ENCODE results near the gene URGCP. TPM values are rescaled to one million over a fixed set of nuclear protein-coding genes. Genes with fewer than 3 reads are reported as not detected.

Gene URGCP
- total and polyA plus RNA-seq, 2 experiments from 2014 or later, result 28.3 to 40.2 TPM

- Histone ChIP-seq H3K27me3 (no peaks in the 10 kb centered on the region), H3K36me3 (peaks cover 5% of the 10 kb centered on the region), H3K9me3 (ENCODE audit: low read depth) (no peaks in the 10 kb centered on the region), H3K4me3 (no peak overlapping the region), H3K4me1 (ENCODE audit: low read depth) (peaks cover 10% of the 10 kb centered on the region), H3K27ac (no peak overlapping the region)
- no peak for TF ChIP-seq CTCF (IDR thresholded peaks at IDR 0.05; ENCODE audit: low read depth, low read length)
- no peak for DNase-seq (ENCODE audit: low read depth in 1 of 2, low spot score in 1 of 2)
Observed at GRCh38 chr7:43865277-43865676, 41.1 kb downstream of the URGCP start.

- no peak overlapping the region for H3K4me3 ChIP-seq
- H3K36me3 ChIP-seq, result peaks cover 5% of the 10 kb centered on the region
- no peak overlapping the region for H3K27ac ChIP-seq
- no peak for DNase-seq (ENCODE audit: low read depth in 1 of 2, low spot score in 1 of 2)
- TF ChIP-seq CTCF (IDR thresholded peaks at IDR 0.05; ENCODE audit: low read depth, low read length), result no peak
- peaks cover 5% of the 10 kb centered on the region for H3K4me1 ChIP-seq (ENCODE audit: low read depth)
- no peaks in the 10 kb centered on the region for H3K9me3 ChIP-seq (ENCODE audit: low read depth)
- H3K27me3 ChIP-seq, result no peaks in the 10 kb centered on the region
Observed at GRCh38 chr7:43864126-43864525, 42.3 kb downstream of the URGCP start.

- H3K36me3 ChIP-seq, result no peaks in the 10 kb centered on the region
- no peak overlapping the region for H3K4me3 ChIP-seq
- no peak for TF ChIP-seq CTCF (IDR thresholded peaks at IDR 0.05; ENCODE audit: low read depth, low read length)
- no peak for DNase-seq (ENCODE audit: low read depth in 1 of 2, low spot score in 1 of 2)
- no peaks in the 10 kb centered on the region for H3K9me3 ChIP-seq (ENCODE audit: low read depth)
- no peaks in the 10 kb centered on the region for H3K4me1 ChIP-seq (ENCODE audit: low read depth)
- H3K27ac ChIP-seq, result no peak overlapping the region
- H3K27me3 ChIP-seq, result no peaks in the 10 kb centered on the region
Observed at GRCh38 chr7:43856996-43857395, 49.4 kb downstream of the URGCP start.

- TF ChIP-seq CTCF (IDR thresholded peaks at IDR 0.05; ENCODE audit: low read depth, low read length), result no peak
- no peak for DNase-seq (ENCODE audit: low read depth in 1 of 2, low spot score in 1 of 2)
- H3K4me1 ChIP-seq (ENCODE audit: low read depth), result no peaks in the 10 kb centered on the region
- no peak overlapping the region for H3K27ac ChIP-seq
- H3K27me3 ChIP-seq, result no peaks in the 10 kb centered on the region
- H3K4me3 ChIP-seq, result no peak overlapping the region
- H3K9me3 ChIP-seq (ENCODE audit: low read depth), result no peaks in the 10 kb centered on the region
- no peaks in the 10 kb centered on the region for H3K36me3 ChIP-seq
Observed at GRCh38 chr7:43856316-43856715, 50.1 kb downstream of the URGCP start.

GRCh38 chr7:43855176-43855575, 51.2 kb downstream of the URGCP start:
- H3K27ac ChIP-seq, result no peak overlapping the region
- H3K4me1 ChIP-seq (ENCODE audit: low read depth), result no peaks in the 10 kb centered on the region
- TF ChIP-seq CTCF (IDR thresholded peaks at IDR 0.05; ENCODE audit: low read depth, low read length), result no peak
- no peak overlapping the region for H3K4me3 ChIP-seq
- H3K9me3 ChIP-seq (ENCODE audit: low read depth), result no peaks in the 10 kb centered on the region
- H3K36me3 ChIP-seq, result no peaks in the 10 kb centered on the region
- no peak for DNase-seq (ENCODE audit: low read depth in 1 of 2, low spot score in 1 of 2)
- H3K27me3 ChIP-seq, result no peaks in the 10 kb centered on the region

- Histone ChIP-seq H3K4me3 (no peak overlapping the region), H3K27ac (no peak overlapping the region), H3K4me1 (ENCODE audit: low read depth) (no peaks in the 10 kb centered on the region), H3K27me3 (no peaks in the 10 kb centered on the region), H3K9me3 (ENCODE audit: low read depth) (no peaks in the 10 kb centered on the region), H3K36me3 (no peaks in the 10 kb centered on the region)
- DNase-seq (ENCODE audit: low read depth in 1 of 2, low spot score in 1 of 2), result no peak
- TF ChIP-seq CTCF (IDR thresholded peaks at IDR 0.05; ENCODE audit: low read depth, low read length), result no peak
Observed at GRCh38 chr7:43851805-43852204, 54.6 kb downstream of the URGCP start.
